HepG2 (cell line): ENCODE results near the gene FGD4. TPM values are rescaled to one million over a fixed set of nuclear protein-coding genes. Genes with fewer than 3 reads are reported as not detected.

ENCODE experiments used
- ATAC-seq: fragments of 200-7000 bp; cut with Tn5 transposase; 3 replicates; pipeline ENCODE4 v1.9.1; 2020; ENCODE audit warnings: mild to moderate bottlenecking, moderate library complexity
- BruUV-seq: library from RNA; stranded (reverse); fragments of 400-500 nt; replicated peaks from 2 replicates; lab custom pipeline; 2021; lab: Mats Ljungman, UMichigan
- CTCF ChIA-PET: fragments of 300-600 bp; formaldehyde crosslinking; extraction: SDS; loops from one replicate; lab custom pipeline; 2021; ENCODE audit warnings: low total read pairs, inconsistent platforms, low intra/inter-chr PET ratio; lab: Yijun Ruan, JAX
- POLR2A ChIA-PET: fragments of 350-600 bp; sonication (Branson Sonifier 250); formaldehyde crosslinking; loops from one replicate; lab custom pipeline; 2020; ENCODE audit warnings: antibody characterized with exemption, inconsistent platforms; lab: Yijun Ruan, JAX
- DNase-seq: peaks from one replicate; pipeline ENCODE4 v3.0.0-alpha.2; 2015; ENCODE audit warnings: low spot score
- FAIRE-seq: peaks from 3 replicates; lab custom pipeline; 2011; peaks lifted over from hg19 to GRCh38; lab: Jason Lieb, UNC
- H2AFZ ChIP-seq: one replicate; pipeline ENCODE4 v1.6.1; 2011; ENCODE audit warnings: low read length, inconsistent platforms
- H3K27ac ChIP-seq: fragments of 300-600 bp; 3 replicates; pipeline ENCODE4 v1.8.0; 2011; ENCODE audit warnings: mixed run types, mild to moderate bottlenecking, mixed read lengths, low read length, inconsistent platforms; ENCODE audit not compliant: insufficient read depth; ENCODE audit errors: extremely low read length
- H3K27me3 ChIP-seq, 2 experiments: fragments of 200-600 bp in 1 of 2; 2 replicates in 1 of 2; 3 replicates in 1 of 2; pipeline versions ENCODE4 v1.6.0 to v1.8.0; 2011; ENCODE audit warnings: low read length in 2 of 2, mild to moderate bottlenecking in 2 of 2, moderate library complexity in 2 of 2, inconsistent platforms in 1 of 2; ENCODE audit not compliant: insufficient read depth in 2 of 2, control insufficient read depth in 1 of 2
- H3K36me3 ChIP-seq, 2 experiments: fragments of 200-600 bp in 1 of 2; replicated peaks in 1 of 2; 2 replicates in 1 of 2; 3 replicates in 1 of 2; pipeline versions ENCODE4 v1.5.1 to v1.8.0; 2011; ENCODE audit warnings: low read length in 2 of 2, inconsistent platforms in 1 of 2; ENCODE audit not compliant: insufficient read depth in 2 of 2, control insufficient read depth in 1 of 2
- H3K4me1 ChIP-seq: 2 replicates; pipeline ENCODE4 v1.5.1; 2012; ENCODE audit warnings: low read length, inconsistent platforms; ENCODE audit not compliant: insufficient read depth
- H3K4me2 ChIP-seq: 2 replicates; pipeline ENCODE4 v1.6.0; 2011; ENCODE audit warnings: low read depth, low read length, inconsistent platforms
- H3K4me3 ChIP-seq, 3 experiments: fragments of 200-600 bp in 1 of 3; sonication (generic), shearing (Covaris generic) in 1 of 3; replicated peaks in 1 of 3; 2 replicates each; pipeline ENCODE4 v1.5.1; 2011 to 2016; ENCODE audit warnings: low read length in 3 of 3, inconsistent platforms in 2 of 3, low read depth in 2 of 3, mild to moderate bottlenecking in 2 of 3, control low read depth in 1 of 3, mixed read lengths in 1 of 3; ENCODE audit not compliant: insufficient read depth in 1 of 3
- H3K79me2 ChIP-seq: one replicate; pipeline ENCODE4 v1.6.1; 2011; ENCODE audit warnings: low read length, inconsistent platforms; ENCODE audit not compliant: insufficient read depth
- H3K9ac ChIP-seq: 2 replicates; pipeline ENCODE4 v1.6.0; 2011; ENCODE audit warnings: mild to moderate bottlenecking, low read depth, low read length, inconsistent platforms; ENCODE audit not compliant: insufficient read depth
- H3K9me3 ChIP-seq: 2 replicates; pipeline ENCODE4 v1.5.1; 2012; ENCODE audit warnings: mild to moderate bottlenecking, low read length
- H4K20me1 ChIP-seq: 2 replicates; pipeline ENCODE4 v1.6.0; 2011; ENCODE audit warnings: inconsistent platforms, mild to moderate bottlenecking, low read length, moderate library complexity; ENCODE audit not compliant: insufficient read depth
- ATF7-NPFF ChIP-seq: sonication (generic); formaldehyde crosslinking; IDR thresholded peaks from 2 replicates; pipeline ENCODE4 v1.8.1; 2023; ENCODE audit warnings: mild to moderate bottlenecking, low read depth, missing genetic modification reagents, moderate library complexity
- BHLHE40 ChIP-seq: IDR thresholded peaks from 2 replicates; pipeline ENCODE4 v1.6.1; 2011; ENCODE audit warnings: low read length, improper control_type of control experiment
- GZF1 ChIP-seq: sonication (generic); formaldehyde crosslinking; IDR thresholded peaks from 2 replicates; pipeline ENCODE4 v1.5.1; 2020; ENCODE audit warnings: mild to moderate bottlenecking, missing genetic modification reagents
- ISL2 ChIP-seq: sonication (generic); formaldehyde crosslinking; IDR thresholded peaks from 2 replicates; pipeline ENCODE4 v1.5.0; 2020; ENCODE audit warnings: missing genetic modification reagents
- RFXAP ChIP-seq: sonication (generic); formaldehyde crosslinking; IDR thresholded peaks from 2 replicates; pipeline ENCODE4 v1.4.0; 2020; ENCODE audit warnings: missing genetic modification reagents, borderline replicate concordance
- SMC3 ChIP-seq: IDR thresholded peaks from 2 replicates; pipeline ENCODE4 v1.6.1; 2011; ENCODE audit warnings: low read length, improper control_type of control experiment
- TRIM22 ChIP-seq: fragments of 450-650 bp; IDR thresholded peaks from 2 replicates; pipeline ENCODE4 v1.6.1; 2017
- ZBTB44 ChIP-seq: sonication (generic); formaldehyde crosslinking; IDR thresholded peaks from 2 replicates; pipeline ENCODE4 v1.4.0; 2020; ENCODE audit warnings: missing genetic modification reagents
- ZNF225 ChIP-seq: sonication (generic); formaldehyde crosslinking; IDR thresholded peaks from 2 replicates; pipeline ENCODE4 v1.4.0; 2020; ENCODE audit warnings: mild to moderate bottlenecking, missing genetic modification reagents
- ZNF234 ChIP-seq: sonication (generic); formaldehyde crosslinking; conservative IDR thresholded peaks from 2 replicates; pipeline ENCODE4 v1.5.1; 2020; ENCODE audit warnings: mild to moderate bottlenecking, missing genetic modification reagents
- ZNF574 ChIP-seq: sonication (generic); formaldehyde crosslinking; IDR thresholded peaks from 2 replicates; pipeline ENCODE4 v1.4.0; 2020; ENCODE audit warnings: missing genetic modification reagents
- ZNF674 ChIP-seq: sonication (generic); formaldehyde crosslinking; IDR thresholded peaks from 2 replicates; pipeline ENCODE4 v1.5.0; 2020; ENCODE audit warnings: low read depth, mild to moderate bottlenecking, missing genetic modification reagents
- ZNF775 ChIP-seq: sonication (generic); formaldehyde crosslinking; IDR thresholded peaks from 2 replicates; pipeline ENCODE4 v1.4.0; 2020; ENCODE audit warnings: missing genetic modification reagents, mild to moderate bottlenecking, moderate library complexity, borderline replicate concordance
- WGBS: methylation state at CpG from one replicate; pipeline ENCODE4 v1.1.6; 2017; ENCODE audit warnings: low lambda C conversion rate; 5-methylcytosine and 5-hydroxymethylcytosine counted together
- in situ Hi-C: cut with HindIII; loops from 2 replicates; pipeline ENCODE4 v1.10.0; 2017; ENCODE audit warnings: low pct_unique_long_range_greater_than_20kb; ENCODE audit not compliant: extremely low pct_ligation_motif_present
- intact Hi-C: fragments of 100-400 bp; cut with micrococcal nuclease; formaldehyde crosslinking; loops from one replicate; pipeline ENCODE4 v1.10.0; 2022; ENCODE audit not compliant: unreplicated experiment
- polyA plus RNA-seq, 8 experiments: library from polyadenylated mRNA; depleted of rRNA in 3 of 8; stranded (reverse) in 7 of 8; unstranded in 1 of 8; fragments of >200 nt; fragmentation: Illumina TruSeq in 4 of 8; extraction: Trizol in 4 of 8; gene quantifications; 2 replicates each; pipeline versions ENCODE4 v1.2.1 to v1.2.3, GENCODE V29; 2011 to 2016; ENCODE audit warnings: low read depth in 4 of 8, missing spikeins in 1 of 8, mixed read lengths in 1 of 8; ENCODE audit not compliant: insufficient read depth in 1 of 8
- total RNA-seq, 5 experiments: library from RNA; depleted of rRNA; stranded (reverse); fragments of >200 nt; fragmentation: Illumina TruSeq; extraction: Trizol; gene quantifications; 2 replicates each; pipeline ENCODE4 v1.2.3, GENCODE V29; 2016; ENCODE audit warnings: low read depth in 1 of 5

Gene FGD4
- total and polyA plus RNA-seq, 2 of the 13 experiments (the other 11 are each of a cell fraction or from before 2014, with no cell fraction given): 4.6 to 6.6 TPM

- ATAC-seq (no peak), DNase-seq (no peak), FAIRE-seq (no peak)
- Histone ChIP-seq H3K4me1 (peaks cover 7% of the 10 kb centered on the region), H3K9me3 (no peaks in the 10 kb centered on the region), H3K27me3 (no peaks in the 10 kb centered on the region), H3K4me3 (no peak overlapping the region), H3K27ac (no peak overlapping the region), H3K4me2 (no peak overlapping the region), H2AFZ (no peak overlapping the region), H3K36me3 (no peaks in the 10 kb centered on the region), H4K20me1 (no peaks in the 10 kb centered on the region), H3K9ac (no peak overlapping the region), H3K79me2 (no peaks in the 10 kb centered on the region)
- WGBS: 100% methylated on average over 2 of the region's 2 CpGs
- CTCF ChIA-PET: no interaction called here
- intact Hi-C loops (no loop called here), in situ Hi-C loops (no loop called here)
- POLR2A ChIA-PET: no interaction called here
- no TSS peak for BruUV-seq
- no peak for TF ChIP-seq ZNF775 (CRISPR knock-in tag)
- no peak for TF ChIP-seq GZF1 (CRISPR knock-in tag)
- no peak for TF ChIP-seq ZBTB44
- no peak for TF ChIP-seq ZNF225 (CRISPR knock-in tag)
- TF ChIP-seq ZNF674: no peak
- TF ChIP-seq TRIM22: no peak
Measured at GRCh38 chr12:32512379-32512778, 113.0 kb downstream of the FGD4 start.

GRCh38 chr12:32512910-32513309, 113.6 kb downstream of the FGD4 start:
- ChIA-PET CTCF (no interaction called here), POLR2A (no interaction called here)
- Histone ChIP-seq H3K4me2 (no peak overlapping the region), H3K27me3 (no peaks in the 10 kb centered on the region), H3K4me1 (peaks cover 7% of the 10 kb centered on the region), H3K27ac (no peak overlapping the region), H4K20me1 (no peaks in the 10 kb centered on the region), H3K4me3 (no peak overlapping the region), H3K79me2 (no peaks in the 10 kb centered on the region), H2AFZ (no peak overlapping the region), H3K9ac (no peak overlapping the region), H3K9me3 (no peaks in the 10 kb centered on the region), H3K36me3 (no peaks in the 10 kb centered on the region)
- in situ Hi-C loops: no loop called here
- BruUV-seq: no TSS peak
- FAIRE-seq (no peak), ATAC-seq (no peak), DNase-seq (no peak)
- intact Hi-C loops: no loop called here
- WGBS: 96% methylated on average over 2 of the region's 2 CpGs
- TF ChIP-seq ATF7-NPFF (CRISPR knock-in tag): no peak
- no peak for TF ChIP-seq ZNF234 (CRISPR knock-in tag)
- TF ChIP-seq SMC3: no peak
- no peak for TF ChIP-seq ISL2 (CRISPR knock-in tag)
- TF ChIP-seq RFXAP (CRISPR knock-in tag): no peak
- TF ChIP-seq BHLHE40: no peak
- TF ChIP-seq ZNF574: no peak
